ENCODE data around the gene TPP1.

Gene TPP1

GRCh38 chr11:6611092-6611962 lies 7.9 kb downstream of the TPP1 start:
- no peaks in the 10 kb centered on the region for H3K9me3 ChIP-seq (replicated peaks; ENCODE audit: insufficient read depth, low read length)
- peaks cover 26% of the 10 kb centered on the region for H3F3A ChIP-seq (ENCODE audit: insufficient read depth, low read length)
- peak overlapping the region; percentile 20; the same call in 1 of the 2 replicates for H3K27ac ChIP-seq (ENCODE audit: low read length)
- H3K4me2 ChIP-seq (ENCODE audit: low read depth, low read length) = peak overlapping the region; percentile 88
- TF ChIP-seq EZH2 (optimal IDR thresholded peaks at IDR 0.05; ENCODE audit: low read depth, low read length) (no peak), CTCF (IDR thresholded peaks at IDR 0.05; ENCODE audit: low read length) (no peak), EZH2phosphoT487 (IDR thresholded peaks at IDR 0.05; ENCODE audit: low read length) (no peak)
- no peaks in the 10 kb centered on the region for H3K36me3 ChIP-seq (replicated peaks; ENCODE audit: insufficient read depth, low read length)
- H3K9ac ChIP-seq (ENCODE audit: low read length) = peak overlapping the region; percentile 81
- peaks cover 24% of the 10 kb centered on the region for H3K79me2 ChIP-seq (ENCODE audit: low read length)
- H3K4me1 ChIP-seq (ENCODE audit: low read length) = peaks cover 29% of the 10 kb centered on the region
- DNase-seq = no peak
- no peaks in the 10 kb centered on the region for H3K27me3 ChIP-seq (replicated peaks; ENCODE audit: insufficient read depth, low read length)
- peak overlapping the region; percentile 78 for H3K4me3 ChIP-seq (ENCODE audit: low read length)
- H2AFZ ChIP-seq (ENCODE audit: low read length) = no peak overlapping the region
- H3K9me2 ChIP-seq (replicated peaks; ENCODE audit: insufficient read depth, low read length) = no peaks in the 10 kb centered on the region
- H4K20me1 ChIP-seq (ENCODE audit: insufficient read depth, low read length) = no peaks in the 10 kb centered on the region

- TF ChIP-seq EZH2phosphoT487 (IDR thresholded peaks at IDR 0.05; ENCODE audit: low read length) = no peak
- TF ChIP-seq CTCF (IDR thresholded peaks at IDR 0.05; ENCODE audit: low read length) = no peak
- TF ChIP-seq EZH2 (optimal IDR thresholded peaks at IDR 0.05; ENCODE audit: low read depth, low read length) = no peak
- no peaks in the 10 kb centered on the region for H3K9me3 ChIP-seq (replicated peaks; ENCODE audit: insufficient read depth, low read length)
- H2AFZ ChIP-seq (ENCODE audit: low read length) = no peak overlapping the region
- no peaks in the 10 kb centered on the region for H4K20me1 ChIP-seq (ENCODE audit: insufficient read depth, low read length)
- no peaks in the 10 kb centered on the region for H3K36me3 ChIP-seq (replicated peaks; ENCODE audit: insufficient read depth, low read length)
- H3K4me2 ChIP-seq (ENCODE audit: low read depth, low read length) = no peak overlapping the region; the same call in 1 of the 2 replicates
- peaks cover 25% of the 10 kb centered on the region for H3K79me2 ChIP-seq (ENCODE audit: low read length)
- H3K4me1 ChIP-seq (ENCODE audit: low read length) = peaks cover 35% of the 10 kb centered on the region
- no peak overlapping the region for H3K27ac ChIP-seq (ENCODE audit: low read length)
- no peaks in the 10 kb centered on the region for H3K27me3 ChIP-seq (replicated peaks; ENCODE audit: insufficient read depth, low read length)
- DNase-seq = no peak
- no peak overlapping the region for H3K4me3 ChIP-seq (ENCODE audit: low read length)
- H3K9me2 ChIP-seq (replicated peaks; ENCODE audit: insufficient read depth, low read length) = no peaks in the 10 kb centered on the region
- H3K9ac ChIP-seq (ENCODE audit: low read length) = no peak overlapping the region
- H3F3A ChIP-seq (ENCODE audit: insufficient read depth, low read length) = peaks cover 30% of the 10 kb centered on the region
These were observed 8.6 kb downstream of the TPP1 start for GRCh38 chr11:6610591-6610990.

- Histone ChIP-seq H3K9me2 (replicated peaks; ENCODE audit: insufficient read depth, low read length) (no peaks in the 10 kb centered on the region), H3K27ac (ENCODE audit: low read length) (no peak overlapping the region), H3K4me2 (ENCODE audit: low read depth, low read length) (no peak overlapping the region), H3K4me1 (ENCODE audit: low read length) (peaks cover 43% of the 10 kb centered on the region), H3K79me2 (ENCODE audit: low read length) (peaks cover 35% of the 10 kb centered on the region), H3K9me3 (replicated peaks; ENCODE audit: insufficient read depth, low read length) (no peaks in the 10 kb centered on the region), H3K27me3 (replicated peaks; ENCODE audit: insufficient read depth, low read length) (no peaks in the 10 kb centered on the region), H3K9ac (ENCODE audit: low read length) (no peak overlapping the region), H3F3A (ENCODE audit: insufficient read depth, low read length) (peaks cover 33% of the 10 kb centered on the region), H2AFZ (ENCODE audit: low read length) (no peak overlapping the region), H4K20me1 (ENCODE audit: insufficient read depth, low read length) (no peaks in the 10 kb centered on the region), H3K36me3 (replicated peaks; ENCODE audit: insufficient read depth, low read length) (no peaks in the 10 kb centered on the region), H3K4me3 (ENCODE audit: low read length) (no peak overlapping the region)
- TF ChIP-seq EZH2 (optimal IDR thresholded peaks at IDR 0.05; ENCODE audit: low read depth, low read length) = no peak
- TF ChIP-seq EZH2phosphoT487 (IDR thresholded peaks at IDR 0.05; ENCODE audit: low read length) = no peak
- no peak for TF ChIP-seq CTCF (IDR thresholded peaks at IDR 0.05; ENCODE audit: low read length)
- DNase-seq = no peak
These were observed 9.7 kb downstream of the TPP1 start for GRCh38 chr11:6609502-6610015.
